H9 (cell line): Measurements from ENCODE around the gene RFESD. TPM values are rescaled to one million over a fixed set of nuclear protein-coding genes. Genes with fewer than 3 reads are reported as not detected.

ENCODE experiments used
- DNase-seq: peaks from one replicate; pipeline ENCODE4 v3.0.0-alpha.2; 2017
- H2AFZ ChIP-seq: one replicate; pipeline ENCODE4 v1.6.1; 2013; ENCODE audit warnings: mild to moderate bottlenecking, low read length, control low read depth, moderate library complexity
- H2AK5ac ChIP-seq: 2 replicates; pipeline ENCODE4 v1.6.1; 2013; ENCODE audit warnings: low read length, control low read depth, mixed read lengths; ENCODE audit not compliant: insufficient read length
- H2BK120ac ChIP-seq: one replicate; pipeline ENCODE4 v1.6.1; 2013; ENCODE audit warnings: low read depth, mild to moderate bottlenecking, low read length, control low read depth, inconsistent platforms; ENCODE audit not compliant: poor library complexity, severe bottlenecking
- H2BK12ac ChIP-seq: 2 replicates; pipeline ENCODE4 v1.6.1; 2013; ENCODE audit warnings: low read length, control low read depth, mixed read lengths, low read depth; ENCODE audit not compliant: insufficient read length
- H2BK15ac ChIP-seq: 2 replicates; pipeline ENCODE4 v1.6.1; 2013; ENCODE audit warnings: low read depth, low read length, control low read depth
- H2BK20ac ChIP-seq: one replicate; pipeline ENCODE4 v1.6.1; 2013; ENCODE audit warnings: low read depth, mild to moderate bottlenecking, low read length, control low read depth, inconsistent platforms; ENCODE audit not compliant: poor library complexity, severe bottlenecking
- H2BK5ac ChIP-seq: 2 replicates; pipeline ENCODE4 v1.6.1; 2013; ENCODE audit warnings: low read length, control low read depth, mixed read lengths; ENCODE audit not compliant: insufficient read length
- H3K14ac ChIP-seq: 2 replicates; pipeline ENCODE4 v1.6.1; 2013; ENCODE audit warnings: low read length, control low read depth; ENCODE audit not compliant: insufficient read depth
- H3K18ac ChIP-seq: 2 replicates; pipeline ENCODE4 v1.6.1; 2013; ENCODE audit warnings: low read depth, mild to moderate bottlenecking, mixed read lengths, low read length, control low read depth; ENCODE audit not compliant: insufficient read length
- H3K23ac ChIP-seq: 2 replicates; pipeline ENCODE4 v1.6.1; 2013; ENCODE audit warnings: low read length, control low read depth, mixed read lengths, low read depth; ENCODE audit not compliant: insufficient read length
- H3K23me2 ChIP-seq: 2 replicates; pipeline ENCODE4 v1.6.1; 2013; ENCODE audit warnings: low read depth, mild to moderate bottlenecking, mixed read lengths, low read length, control low read depth; ENCODE audit not compliant: insufficient read length, poor library complexity, severe bottlenecking
- H3K27ac ChIP-seq: 2 replicates; pipeline ENCODE4 v1.5.1; 2013; ENCODE audit warnings: low read length, control low read depth, mixed read lengths, low read depth; ENCODE audit not compliant: insufficient read length
- H3K27me3 ChIP-seq: 2 replicates; pipeline ENCODE4 v1.6.1; 2013; ENCODE audit warnings: low read length, control low read depth, inconsistent platforms; ENCODE audit not compliant: insufficient read depth
- H3K4ac ChIP-seq: 2 replicates; pipeline ENCODE4 v1.6.1; 2013; ENCODE audit warnings: low read depth, mild to moderate bottlenecking, control low read depth, inconsistent platforms, low read length, moderate library complexity
- H3K4me1 ChIP-seq: 2 replicates; pipeline ENCODE4 v1.6.1; 2013; ENCODE audit warnings: low read length, control low read depth, inconsistent platforms; ENCODE audit not compliant: insufficient read depth
- H3K4me2 ChIP-seq: 2 replicates; pipeline ENCODE4 v1.6.1; 2013; ENCODE audit warnings: low read length, control low read depth, mixed read lengths; ENCODE audit not compliant: insufficient read length, insufficient read depth
- H3K56ac ChIP-seq: 2 replicates; pipeline ENCODE4 v1.6.1; 2013; ENCODE audit warnings: low read depth, mild to moderate bottlenecking, mixed read lengths, low read length, control low read depth; ENCODE audit not compliant: insufficient read length
- H3K79me1 ChIP-seq: 2 replicates; pipeline ENCODE4 v1.6.1; 2013; ENCODE audit warnings: low read depth, mild to moderate bottlenecking, moderate library complexity, low read length, control low read depth, inconsistent platforms; ENCODE audit not compliant: insufficient read depth, poor library complexity, severe bottlenecking
- H3K79me2 ChIP-seq: 2 replicates; pipeline ENCODE4 v1.6.1; 2013; ENCODE audit warnings: low read length, control low read depth, inconsistent platforms; ENCODE audit not compliant: insufficient read depth
- H3K9ac ChIP-seq: 2 replicates; pipeline ENCODE4 v1.6.1; 2013; ENCODE audit warnings: low read length, control low read depth, mixed read lengths; ENCODE audit not compliant: insufficient read length; ENCODE audit errors: extremely low read depth
- H3K9me3 ChIP-seq: one replicate; pipeline ENCODE4 v1.6.1; 2013; ENCODE audit warnings: low read depth, low read length, inconsistent platforms; ENCODE audit not compliant: control insufficient read depth
- H3T11ph ChIP-seq: one replicate; pipeline ENCODE4 v1.6.1; 2013; ENCODE audit warnings: mild to moderate bottlenecking, low read length, control low read depth, inconsistent platforms
- H4K20me1 ChIP-seq: one replicate; pipeline ENCODE4 v1.6.1; 2013; ENCODE audit not compliant: control insufficient read depth, insufficient read length, insufficient read depth
- H4K5ac ChIP-seq: 2 replicates; pipeline ENCODE4 v1.6.1; 2013; ENCODE audit warnings: low read depth, mild to moderate bottlenecking, mixed read lengths, low read length, control low read depth; ENCODE audit not compliant: insufficient read length
- H4K8ac ChIP-seq: replicated peaks from 2 replicates; pipeline ENCODE4 v1.6.1; 2013; ENCODE audit warnings: low read length, control low read depth, mixed read lengths, low read depth; ENCODE audit not compliant: insufficient read length
- H4K91ac ChIP-seq: 2 replicates; pipeline ENCODE4 v1.6.1; 2013; ENCODE audit warnings: low read depth, mild to moderate bottlenecking, moderate library complexity, mixed read lengths, low read length, control low read depth; ENCODE audit not compliant: insufficient read length
- H3K27ac Mint-ChIP-seq, 3 experiments: 2 replicates in 2 of 3; 3 replicates in 1 of 3; pipeline ENCODE4 v1.8.0; 2020 to 2021; ENCODE audit warnings: mixed read lengths in 3 of 3, mild to moderate bottlenecking in 1 of 3, moderate library complexity in 1 of 3
- H3K27me3 Mint-ChIP-seq: 2 replicates; pipeline ENCODE4 v1.8.0; 2021; ENCODE audit warnings: low read depth, mild to moderate bottlenecking, moderate library complexity, mixed read lengths
- H3K36me3 Mint-ChIP-seq, 3 experiments: 2 replicates in 2 of 3; 3 replicates in 1 of 3; pipeline ENCODE4 v1.8.0; 2020 to 2021; ENCODE audit warnings: low read depth in 3 of 3, mixed read lengths in 3 of 3; ENCODE audit not compliant: insufficient read depth in 1 of 3
- H3K4me1 Mint-ChIP-seq, 2 experiments: 2 replicates each; pipeline ENCODE4 v1.8.0; 2020; ENCODE audit warnings: mixed read lengths in 2 of 2
- H3K4me3 Mint-ChIP-seq, 2 experiments: 2 replicates in 1 of 2; 3 replicates in 1 of 2; pipeline ENCODE4 v1.8.0; 2020 to 2021; ENCODE audit warnings: mild to moderate bottlenecking in 2 of 2, mixed read lengths in 2 of 2, moderate library complexity in 1 of 2
- H3K9me3 Mint-ChIP-seq, 2 experiments: 2 replicates in 1 of 2; 3 replicates in 1 of 2; pipeline ENCODE4 v1.8.0; 2020; ENCODE audit warnings: mild to moderate bottlenecking in 2 of 2, mixed read lengths in 2 of 2, moderate library complexity in 1 of 2
- CTCF ChIP-seq: fragments of 200-600 bp; sonication (generic); conservative IDR thresholded peaks from 3 replicates; pipeline ENCODE4 v1.8.0; 2021; ENCODE audit warnings: antibody characterized with exemption, mild to moderate bottlenecking
- total RNA-seq: library from RNA; stranded (reverse); gene quantifications from 2 replicates; pipeline ENCODE4 v1.2.1, GENCODE V29; 2021

Gene RFESD
- total RNA-seq, 1 experiment from 2014 or later, result 1.7 TPM

DNA sequence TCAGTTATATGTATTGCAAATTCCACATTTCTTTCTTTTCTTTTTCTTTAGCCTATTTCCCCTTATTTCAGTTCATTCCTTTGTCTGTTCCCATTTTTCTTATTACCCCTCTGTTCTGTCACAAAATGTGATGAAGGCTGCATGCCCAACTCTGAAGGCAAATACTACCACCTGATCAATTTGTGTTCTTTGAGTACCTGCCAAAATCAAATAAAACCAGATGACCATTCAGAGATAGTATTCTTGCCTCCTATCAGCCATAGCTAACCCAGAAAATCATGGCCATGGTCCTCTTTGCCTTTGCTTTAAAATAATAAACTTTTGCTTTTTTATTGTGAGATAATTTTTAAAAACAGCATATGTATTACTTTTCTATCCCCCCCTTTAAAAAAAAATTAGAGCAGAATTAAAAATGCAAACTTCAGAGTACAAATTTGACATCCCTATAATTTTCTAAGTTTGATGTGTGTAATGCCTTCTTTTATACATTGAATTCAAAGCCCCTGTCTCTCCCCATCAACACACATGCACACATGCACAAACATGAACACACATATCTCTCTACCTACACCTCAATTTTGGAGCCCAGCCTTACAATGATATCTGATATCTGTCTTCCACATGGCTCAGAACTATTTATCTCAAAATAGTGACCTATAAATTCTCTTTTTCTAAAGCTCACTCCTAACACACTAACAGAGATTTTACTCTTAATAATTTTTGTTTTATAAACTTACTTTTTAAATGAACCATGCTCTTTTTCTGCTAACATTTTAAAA lies 3.5 kb downstream of the RFESD start:
- no peak overlapping the region for H3K4ac ChIP-seq
- H3K23ac ChIP-seq, result no peak overlapping the region
- no peak overlapping the region for H3K4me2 ChIP-seq
- H3K56ac ChIP-seq, result no peak overlapping the region
- H3K4me1 ChIP-seq, result no peaks in the 10 kb centered on the region; the same call in 1 of the 2 replicates
- no peak overlapping the region for H2BK20ac ChIP-seq
- no peak for DNase-seq
- Mint-ChIP-seq H3K9me3 (no peaks in the 10 kb centered on the region), H3K27me3 (no peaks in the 10 kb centered on the region), H3K36me3 (no peaks in the 10 kb centered on the region), H3K4me3 (no peak overlapping the region; a peak in 1 of 5 replicates), H3K27ac (no peak overlapping the region; a peak in 1 of 7 replicates), H3K4me1 (peaks cover 0 to 2% of the 10 kb centered on the region in 2 experiments; a peak in 1 of 4 replicates)
- H3K79me2 ChIP-seq, result no peaks in the 10 kb centered on the region
- no peak overlapping the region for H3K18ac ChIP-seq
- no peak overlapping the region for H2BK5ac ChIP-seq
- no peak overlapping the region for H3T11ph ChIP-seq
- no peak for TF ChIP-seq CTCF
- no peak overlapping the region for H3K27ac ChIP-seq
- no peaks in the 10 kb centered on the region for H3K27me3 ChIP-seq
- H2AFZ ChIP-seq, result no peak overlapping the region
- H3K9me3 ChIP-seq, result no peaks in the 10 kb centered on the region
- no peak overlapping the region for H4K91ac ChIP-seq
- no peaks in the 10 kb centered on the region for H4K20me1 ChIP-seq
- H2AK5ac ChIP-seq, result no peak overlapping the region
- no peak overlapping the region for H2BK120ac ChIP-seq
- H3K14ac ChIP-seq, result no peak overlapping the region
- no peak overlapping the region for H2BK15ac ChIP-seq
- no peak overlapping the region for H4K5ac ChIP-seq
- H2BK12ac ChIP-seq, result no peak overlapping the region
- H3K79me1 ChIP-seq, result no peaks in the 10 kb centered on the region
- no peak overlapping the region for H4K8ac ChIP-seq
- H3K9ac ChIP-seq, result no peak overlapping the region
- H3K23me2 ChIP-seq, result peaks cover 4% of the 10 kb centered on the region
